GM21619 (cell line): ENCODE data around the gene PPM1A.

Source experiments
- ATAC-seq: cut with Tn5 transposase; IDR thresholded peaks from one replicate; pipeline ENCODE4 v1.9.1; 2021; ENCODE audit not compliant: unreplicated experiment

Gene PPM1A

GRCh38 chr14:60248697-60249318, at the start of gene PPM1A:
TSS of gene PPM1A (plus strand) at chr14:60249221. CDS start at chr14:60282704, 33,483 bp downstream.
- ATAC-seq, result peak; percentile 67

GRCh38 chr14:60199321-60199720, 49.7 kb upstream of the PPM1A start:
- no peak for ATAC-seq

GRCh38 chr14:60204104-60204842, 44.7 kb upstream of the PPM1A start:
- peak; percentile 72 for ATAC-seq

GRCh38 chr14:60204843-60205774, 43.9 kb upstream of the PPM1A start:
- ATAC-seq, result peak; percentile 44

- ATAC-seq, result no peak
Observed at GRCh38 chr14:60206249-60206670, 42.8 kb upstream of the PPM1A start.

GRCh38 chr14:60206837-60207533, 42.0 kb upstream of the PPM1A start:
- ATAC-seq, result peak; percentile 37

- ATAC-seq, result no peak
Observed at GRCh38 chr14:60210703-60211102, 38.3 kb upstream of the PPM1A start.

GRCh38 chr14:60211153-60211552, 37.9 kb upstream of the PPM1A start:
- ATAC-seq, result no peak

- ATAC-seq, result peak; percentile 92
Observed at GRCh38 chr14:60212503-60213371, 36.3 kb upstream of the PPM1A start.

GRCh38 chr14:60214003-60214402, 35.0 kb upstream of the PPM1A start:
- no peak for ATAC-seq

GRCh38 chr14:60214415-60215126, 34.5 kb upstream of the PPM1A start:
- no peak for ATAC-seq

GRCh38 chr14:60215127-60215444, 33.9 kb upstream of the PPM1A start:
- ATAC-seq, result no peak

- no peak for ATAC-seq
Observed at GRCh38 chr14:60215520-60216420, 33.3 kb upstream of the PPM1A start.

- ATAC-seq, result no peak
Observed at GRCh38 chr14:60217713-60218112, 31.3 kb upstream of the PPM1A start.

GRCh38 chr14:60220084-60220483, 28.9 kb upstream of the PPM1A start:
- ATAC-seq, result peak; percentile 56

GRCh38 chr14:60220917-60221316, 28.1 kb upstream of the PPM1A start:
- no peak for ATAC-seq

GRCh38 chr14:60221457-60221856, 27.6 kb upstream of the PPM1A start:
- peak; percentile 49 for ATAC-seq

GRCh38 chr14:60222820-60223219, 26.2 kb upstream of the PPM1A start:
- no peak for ATAC-seq
